GM12865 (cell line): ENCODE results near the gene NECAB3.

Source experiments
- DNase-seq: peaks from one replicate; pipeline ENCODE4 v3.0.0; 2010; ENCODE audit warnings: low read depth
- H3K4me3 ChIP-seq: 2 replicates; pipeline ENCODE4 v1.5.1; 2011; ENCODE audit warnings: mild to moderate bottlenecking, low read depth, low read length, control low read depth
- CTCF ChIP-seq: IDR thresholded peaks from 2 replicates; pipeline ENCODE4 v1.5.1; 2011; ENCODE audit warnings: low read length, control low read depth, low read depth, inconsistent platforms; ENCODE audit not compliant: insufficient read depth; ENCODE audit errors: missing control alignments

NECAB3 gene

GRCh38 chr20:33693741-33694638 is 19.8 kb upstream of the NECAB3 start:
- no peak for TF ChIP-seq CTCF
- no peak overlapping the region for H3K4me3 ChIP-seq
- DNase-seq: no peak

GRCh38 chr20:33693289-33693688 is 19.1 kb upstream of the NECAB3 start:
- TF ChIP-seq CTCF: no peak
- H3K4me3 ChIP-seq: no peak overlapping the region
- no peak for DNase-seq

- no peak overlapping the region for H3K4me3 ChIP-seq
- DNase-seq: no peak
- TF ChIP-seq CTCF: no peak
Observed at GRCh38 chr20:33689973-33690372, 15.7 kb upstream of the NECAB3 start.

GRCh38 chr20:33689493-33689892 is 15.3 kb upstream of the NECAB3 start:
- TF ChIP-seq CTCF: no peak
- H3K4me3 ChIP-seq: no peak overlapping the region
- DNase-seq: no peak

GRCh38 chr20:33688938-33689424 is 14.8 kb upstream of the NECAB3 start:
- no peak for DNase-seq
- no peak for TF ChIP-seq CTCF

GRCh38 chr20:33687993-33688937 is 14.0 kb upstream of the NECAB3 start:
- no peak for TF ChIP-seq CTCF
- H3K4me3 ChIP-seq: no peak overlapping the region
- no peak for DNase-seq

More at GRCh38 chr20:33688938-33689424, 14.8 kb upstream of the NECAB3 start:
- no peak overlapping the region for H3K4me3 ChIP-seq
